Lower leg skin (tissue), 4 donors: ENCODE data around the gene PLPP4. TPM values are rescaled to one million over a fixed set of nuclear protein-coding genes. Genes with fewer than 3 reads are reported as not detected.

Experiments
- DNase-seq, 2 donors: peaks; one replicate each; pipeline ENCODE4 v3.0.0-alpha.2; 2019; ENCODE audit warnings: low spot score in 2 of 2
- H3K4me3 ChIP-seq: fragments of 200-600 bp; sonication (generic); 2 replicates; pipeline ENCODE4 v1.5.1; 2017; ENCODE audit warnings: mild to moderate bottlenecking, low read depth; ENCODE audit not compliant: poor library complexity, severe bottlenecking
- POLR2A ChIP-seq, 2 donors: fragments of 450-650 bp; IDR thresholded peaks; one replicate each; pipeline ENCODE4 v1.6.1; 2016 to 2017; ENCODE audit warnings: antibody characterized with exemption in 2 of 2, mild to moderate bottlenecking in 1 of 2, moderate library complexity in 1 of 2
- WGBS, 2 donors: methylation state at CpG; one replicate each; pipeline ENCODE4 v1.1.5; 2018; 5-methylcytosine and 5-hydroxymethylcytosine counted together
- intact Hi-C: fragments of 100-400 bp; cut with DNase I; formaldehyde crosslinking; loops from one replicate; pipeline ENCODE4 v1.15.0; 2023; ENCODE audit warnings: low total_unique reads
- total RNA-seq, 4 donors: library from RNA; depleted of rRNA; stranded (reverse); fragments of >200 nt; gene quantifications; one replicate each; pipeline ENCODE4 v1.1.0, GENCODE V29; 2016
- TF ChIP-seq, protein P1 (sequence below), 3 donors: fragments of 450-650 bp; IDR thresholded peaks; one replicate each; pipeline ENCODE4 v1.5.1; 2016; ENCODE audit warnings: antibody characterized with exemption in 3 of 3, mild to moderate bottlenecking in 3 of 3, moderate library complexity in 2 of 3

The PLPP4 gene
- total RNA-seq, 4 donors from 2014 or later, result 0.29 to 0.42 TPM; not detected in 2

- no peak for DNase-seq
- TF ChIP-seq, protein P1, sequence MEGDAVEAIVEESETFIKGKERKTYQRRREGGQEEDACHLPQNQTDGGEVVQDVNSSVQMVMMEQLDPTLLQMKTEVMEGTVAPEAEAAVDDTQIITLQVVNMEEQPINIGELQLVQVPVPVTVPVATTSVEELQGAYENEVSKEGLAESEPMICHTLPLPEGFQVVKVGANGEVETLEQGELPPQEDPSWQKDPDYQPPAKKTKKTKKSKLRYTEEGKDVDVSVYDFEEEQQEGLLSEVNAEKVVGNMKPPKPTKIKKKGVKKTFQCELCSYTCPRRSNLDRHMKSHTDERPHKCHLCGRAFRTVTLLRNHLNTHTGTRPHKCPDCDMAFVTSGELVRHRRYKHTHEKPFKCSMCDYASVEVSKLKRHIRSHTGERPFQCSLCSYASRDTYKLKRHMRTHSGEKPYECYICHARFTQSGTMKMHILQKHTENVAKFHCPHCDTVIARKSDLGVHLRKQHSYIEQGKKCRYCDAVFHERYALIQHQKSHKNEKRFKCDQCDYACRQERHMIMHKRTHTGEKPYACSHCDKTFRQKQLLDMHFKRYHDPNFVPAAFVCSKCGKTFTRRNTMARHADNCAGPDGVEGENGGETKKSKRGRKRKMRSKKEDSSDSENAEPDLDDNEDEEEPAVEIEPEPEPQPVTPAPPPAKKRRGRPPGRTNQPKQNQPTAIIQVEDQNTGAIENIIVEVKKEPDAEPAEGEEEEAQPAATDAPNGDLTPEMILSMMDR (IDR thresholded peaks at IDR 0.05), result no peak
- TF ChIP-seq POLR2A (IDR thresholded peaks at IDR 0.05), result no peak
- H3K4me3 ChIP-seq, result no peak overlapping the region
- WGBS, 2 donors, result 62 to 80% methylated on average over 2 of the region's 2 CpGs
- intact Hi-C loops, result no loop called here
Measured at GRCh38 chr10:120607016-120607709, 150.1 kb downstream of the PLPP4 start.

- DNase-seq, result no peak
- intact Hi-C loops, result no loop called here
- no peak for TF ChIP-seq POLR2A (IDR thresholded peaks at IDR 0.05)
- TF ChIP-seq, protein P1 (IDR thresholded peaks at IDR 0.05), result no peak
- 72 to 74% methylated on average over 5 of the region's 5 CpGs for WGBS, 2 donors
- H3K4me3 ChIP-seq, result no peak overlapping the region
Measured at GRCh38 chr10:120607710-120608703, 151.0 kb downstream of the PLPP4 start.

DNA sequence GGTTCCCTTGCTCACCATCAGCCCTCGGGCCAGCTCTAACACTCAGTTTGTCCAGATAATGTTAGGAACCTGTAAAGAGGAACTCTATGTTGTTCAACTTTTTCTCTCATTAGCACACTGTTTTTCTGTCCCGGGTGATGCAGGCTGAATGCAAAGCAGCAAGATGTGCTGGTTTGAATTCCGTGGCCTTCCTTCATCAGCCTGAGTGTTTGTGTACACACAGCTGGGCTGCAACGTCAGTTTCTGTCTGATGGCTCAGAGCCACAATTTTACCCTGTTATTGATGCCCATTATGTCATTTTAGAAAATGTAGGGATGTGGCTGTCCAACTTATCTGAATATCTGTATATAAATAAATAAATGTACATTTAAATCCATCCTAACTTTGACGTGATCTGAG, 152.0 kb downstream of the PLPP4 start:
- intact Hi-C loops, result no loop called here
- TF ChIP-seq POLR2A (IDR thresholded peaks at IDR 0.05), result no peak
- TF ChIP-seq, protein P1 (IDR thresholded peaks at IDR 0.05), result no peak
- no peak overlapping the region for H3K4me3 ChIP-seq
- 78 to 83% methylated on average over 5 of the region's 5 CpGs for WGBS, 2 donors
- no peak for DNase-seq

- DNase-seq, result no peak
- no peak overlapping the region for H3K4me3 ChIP-seq
- TF ChIP-seq, protein P1 (IDR thresholded peaks at IDR 0.05), result no peak
- TF ChIP-seq POLR2A (IDR thresholded peaks at IDR 0.05), result no peak
- intact Hi-C loops, result no loop called here
Measured at GRCh38 chr10:120610791-120611190, 153.8 kb downstream of the PLPP4 start.

GRCh38 chr10:120612756-120613155, 155.7 kb downstream of the PLPP4 start:
- WGBS, 2 donors, result 60 to 61% methylated on average over 2 of the region's 2 CpGs

More at GRCh38 chr10:120612756-120613155, 155.7 kb downstream of the PLPP4 start:
- no peak for DNase-seq
- intact Hi-C loops, result no loop called here
- TF ChIP-seq, protein P1 (IDR thresholded peaks at IDR 0.05), result no peak
- TF ChIP-seq POLR2A (IDR thresholded peaks at IDR 0.05), result no peak
- no peak overlapping the region for H3K4me3 ChIP-seq
